HEK293 (cell line): ENCODE measurements around the gene JAZF1.

Source experiments
- CTCF ChIA-PET: fragments of 350-600 bp; formaldehyde crosslinking; extraction: SDS; loops from one replicate; lab custom pipeline; 2021; ENCODE audit warnings: antibody characterized with exemption; lab: Yijun Ruan, JAX
- POLR2A ChIA-PET: fragments of 300-600 bp; formaldehyde crosslinking; extraction: SDS; loops from one replicate; lab custom pipeline; 2020; ENCODE audit warnings: antibody characterized with exemption, inconsistent platforms; lab: Yijun Ruan, JAX
- H3K27ac ChIP-seq: fragments of 200-500 bp; sonication (Bioruptor generic); 2 replicates; pipeline ENCODE4 v1.5.1; 2014; ENCODE audit warnings: low read depth, low read length, control low read depth, inconsistent platforms; ENCODE audit errors: extremely low read depth
- H3K36me3 ChIP-seq, 2 experiments: fragments of 200-500 bp in 1 of 2; sonication (Bioruptor generic) in 1 of 2; 1 replicate in 1 of 2; 2 replicates in 1 of 2; pipeline ENCODE4 v1.5.1; 2014 to 2017; ENCODE audit warnings: inconsistent platforms in 2 of 2, low read length in 2 of 2; ENCODE audit not compliant: control insufficient read depth in 2 of 2, insufficient read depth in 1 of 2
- H3K4me1 ChIP-seq: fragments of 200-500 bp; sonication (Bioruptor generic); 2 replicates; pipeline ENCODE4 v1.5.1; 2014; ENCODE audit warnings: mild to moderate bottlenecking, low read length, inconsistent platforms; ENCODE audit not compliant: control insufficient read depth, insufficient read depth
- H3K4me3 ChIP-seq: 2 replicates; pipeline ENCODE4 v1.5.1; 2011; ENCODE audit warnings: low read depth, mild to moderate bottlenecking, control low read depth, low read length, moderate library complexity
- H3K9me3 ChIP-seq: fragments of 200-500 bp; sonication (Bioruptor generic); 2 replicates; pipeline ENCODE4 v1.5.1; 2014; ENCODE audit warnings: low read depth, low read length, inconsistent platforms; ENCODE audit not compliant: control insufficient read depth, insufficient read depth
- KLF8 ChIP-seq: fragments of 450-650 bp; formaldehyde crosslinking; IDR thresholded peaks from 2 replicates; pipeline ENCODE4 v1.5.1; 2016; ENCODE audit warnings: missing biosample characterization, missing genetic modification characterization
- TRIM28 ChIP-seq: IDR thresholded peaks from 2 replicates; pipeline ENCODE4 v1.6.1; 2011; ENCODE audit warnings: low read length, control low read depth, borderline replicate concordance
- WT1 ChIP-seq: fragments of 450-650 bp; formaldehyde crosslinking; IDR thresholded peaks from 2 replicates; pipeline ENCODE4 v1.5.1; 2016; ENCODE audit warnings: missing biosample characterization, missing genetic modification characterization
- ZBTB20 ChIP-seq: fragments of 450-650 bp; formaldehyde crosslinking; IDR thresholded peaks from 2 replicates; pipeline ENCODE4 v1.5.1; 2016; ENCODE audit warnings: missing biosample characterization, missing genetic modification characterization
- ZFP37 ChIP-seq: fragments of 450-650 bp; formaldehyde crosslinking; IDR thresholded peaks from 2 replicates; pipeline ENCODE4 v1.5.1; 2016; ENCODE audit warnings: missing biosample characterization, missing genetic modification characterization
- ZNF10 ChIP-seq: fragments of 450-650 bp; formaldehyde crosslinking; IDR thresholded peaks from 2 replicates; pipeline ENCODE4 v1.5.1; 2017; ENCODE audit warnings: missing biosample characterization, missing genetic modification characterization
- ZNF114 ChIP-seq: fragments of 450-650 bp; formaldehyde crosslinking; IDR thresholded peaks from 2 replicates; pipeline ENCODE4 v1.5.0; 2017; ENCODE audit warnings: missing biosample characterization, missing genetic modification characterization
- ZNF140 ChIP-seq: fragments of 450-650 bp; formaldehyde crosslinking; IDR thresholded peaks from 2 replicates; pipeline ENCODE4 v1.5.1; 2016; ENCODE audit warnings: missing biosample characterization, missing genetic modification characterization
- ZNF157 ChIP-seq: fragments of 450-650 bp; formaldehyde crosslinking; IDR thresholded peaks from 2 replicates; pipeline ENCODE4 v1.5.1; 2016; ENCODE audit warnings: missing biosample characterization, missing genetic modification characterization
- ZNF48 ChIP-seq: fragments of 450-650 bp; formaldehyde crosslinking; IDR thresholded peaks from 2 replicates; pipeline ENCODE4 v1.5.1; 2016; ENCODE audit warnings: missing biosample characterization, missing genetic modification characterization
- ZNF548 ChIP-seq: fragments of 450-650 bp; formaldehyde crosslinking; IDR thresholded peaks from 2 replicates; pipeline ENCODE4 v1.5.1; 2016; ENCODE audit warnings: missing biosample characterization, missing genetic modification characterization
- ZNF621 ChIP-seq: fragments of 450-650 bp; formaldehyde crosslinking; IDR thresholded peaks from 2 replicates; pipeline ENCODE4 v1.5.1; 2017; ENCODE audit warnings: missing biosample characterization, missing genetic modification characterization
- ZNF629 ChIP-seq: fragments of 450-650 bp; formaldehyde crosslinking; IDR thresholded peaks from 2 replicates; pipeline ENCODE4 v1.5.1; 2017; ENCODE audit warnings: missing biosample characterization, missing genetic modification characterization
- ZNF658 ChIP-seq: fragments of 450-650 bp; formaldehyde crosslinking; IDR thresholded peaks from 2 replicates; pipeline ENCODE4; 2016; ENCODE audit warnings: missing biosample characterization, missing genetic modification characterization
- ZNF670 ChIP-seq: fragments of 450-650 bp; formaldehyde crosslinking; IDR thresholded peaks from 2 replicates; pipeline ENCODE4 v1.5.1; 2016; ENCODE audit warnings: missing biosample characterization, missing genetic modification characterization, low read depth
- ZNF843 ChIP-seq: fragments of 450-650 bp; formaldehyde crosslinking; IDR thresholded peaks from 2 replicates; pipeline ENCODE4 v1.5.1; 2016; ENCODE audit warnings: missing biosample characterization, missing genetic modification characterization
- TF ChIP-seq, protein P1 (sequence below): fragments of 450-650 bp; formaldehyde crosslinking; IDR thresholded peaks from 2 replicates; pipeline ENCODE4 v1.5.1; 2016; ENCODE audit warnings: missing biosample characterization, missing genetic modification characterization
- TF ChIP-seq, protein P2 (sequence below): fragments of 450-650 bp; formaldehyde crosslinking; IDR thresholded peaks from 2 replicates; pipeline ENCODE4 v1.5.1; 2016; ENCODE audit warnings: missing biosample characterization, missing genetic modification characterization
- TF ChIP-seq, protein P3 (sequence below): sonication (generic); formaldehyde crosslinking; IDR thresholded peaks from 2 replicates; pipeline ENCODE4 v1.8.1; 2022; ENCODE audit warnings: mild to moderate bottlenecking, moderate library complexity, missing genetic modification reagents

The JAZF1 gene

DNA sequence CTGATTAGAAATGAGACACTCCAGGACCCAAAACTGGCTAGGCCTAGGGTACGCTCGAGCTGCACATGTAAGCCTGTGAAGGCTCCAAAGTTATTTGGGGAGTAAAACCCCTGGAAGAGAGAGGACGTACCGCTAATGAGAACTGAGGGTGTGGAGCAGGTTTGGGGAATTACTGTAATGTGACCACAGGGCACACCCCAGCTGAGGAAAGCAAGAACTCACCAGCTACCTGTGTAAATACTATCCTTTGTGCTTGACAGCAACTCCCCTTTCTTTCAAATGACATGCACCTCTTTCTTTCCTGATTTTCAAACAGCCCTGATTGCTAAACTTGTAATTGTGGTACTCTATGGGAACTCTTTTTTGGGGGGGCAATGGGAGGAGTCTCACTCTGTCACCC lies 147.2 kb downstream of the JAZF1 start (continued):
- no peak for TF ChIP-seq WT1 (tag by site-specific recombination)
- TF ChIP-seq ZNF843 = no peak
- TF ChIP-seq, protein P1, sequence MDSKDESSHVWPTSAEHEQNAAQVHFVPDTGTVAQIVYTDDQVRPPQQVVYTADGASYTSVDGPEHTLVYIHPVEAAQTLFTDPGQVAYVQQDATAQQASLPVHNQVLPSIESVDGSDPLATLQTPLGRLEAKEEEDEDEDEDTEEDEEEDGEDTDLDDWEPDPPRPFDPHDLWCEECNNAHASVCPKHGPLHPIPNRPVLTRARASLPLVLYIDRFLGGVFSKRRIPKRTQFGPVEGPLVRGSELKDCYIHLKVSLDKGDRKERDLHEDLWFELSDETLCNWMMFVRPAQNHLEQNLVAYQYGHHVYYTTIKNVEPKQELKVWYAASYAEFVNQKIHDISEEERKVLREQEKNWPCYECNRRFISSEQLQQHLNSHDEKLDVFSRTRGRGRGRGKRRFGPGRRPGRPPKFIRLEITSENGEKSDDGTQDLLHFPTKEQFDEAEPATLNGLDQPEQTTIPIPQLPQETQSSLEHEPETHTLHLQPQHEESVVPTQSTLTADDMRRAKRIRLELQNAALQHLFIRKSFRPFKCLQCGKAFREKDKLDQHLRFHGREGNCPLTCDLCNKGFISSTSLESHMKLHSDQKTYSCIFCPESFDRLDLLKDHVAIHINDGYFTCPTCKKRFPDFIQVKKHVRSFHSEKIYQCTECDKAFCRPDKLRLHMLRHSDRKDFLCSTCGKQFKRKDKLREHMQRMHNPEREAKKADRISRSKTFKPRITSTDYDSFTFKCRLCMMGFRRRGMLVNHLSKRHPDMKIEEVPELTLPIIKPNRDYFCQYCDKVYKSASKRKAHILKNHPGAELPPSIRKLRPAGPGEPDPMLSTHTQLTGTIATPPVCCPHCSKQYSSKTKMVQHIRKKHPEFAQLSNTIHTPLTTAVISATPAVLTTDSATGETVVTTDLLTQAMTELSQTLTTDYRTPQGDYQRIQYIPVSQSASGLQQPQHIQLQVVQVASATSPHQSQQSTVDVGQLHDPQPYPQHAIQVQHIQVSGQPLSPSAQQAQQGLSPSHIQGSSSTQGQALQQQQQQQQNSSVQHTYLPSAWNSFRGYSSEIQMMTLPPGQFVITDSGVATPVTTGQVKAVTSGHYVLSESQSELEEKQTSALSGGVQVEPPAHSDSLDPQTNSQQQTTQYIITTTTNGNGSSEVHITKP (tag by site-specific recombination) = no peak
- no peak for TF ChIP-seq ZFP37 (tag by site-specific recombination)
- no peak for TF ChIP-seq KLF8
- TF ChIP-seq ZNF114 (tag by site-specific recombination) = no peak

DNA sequence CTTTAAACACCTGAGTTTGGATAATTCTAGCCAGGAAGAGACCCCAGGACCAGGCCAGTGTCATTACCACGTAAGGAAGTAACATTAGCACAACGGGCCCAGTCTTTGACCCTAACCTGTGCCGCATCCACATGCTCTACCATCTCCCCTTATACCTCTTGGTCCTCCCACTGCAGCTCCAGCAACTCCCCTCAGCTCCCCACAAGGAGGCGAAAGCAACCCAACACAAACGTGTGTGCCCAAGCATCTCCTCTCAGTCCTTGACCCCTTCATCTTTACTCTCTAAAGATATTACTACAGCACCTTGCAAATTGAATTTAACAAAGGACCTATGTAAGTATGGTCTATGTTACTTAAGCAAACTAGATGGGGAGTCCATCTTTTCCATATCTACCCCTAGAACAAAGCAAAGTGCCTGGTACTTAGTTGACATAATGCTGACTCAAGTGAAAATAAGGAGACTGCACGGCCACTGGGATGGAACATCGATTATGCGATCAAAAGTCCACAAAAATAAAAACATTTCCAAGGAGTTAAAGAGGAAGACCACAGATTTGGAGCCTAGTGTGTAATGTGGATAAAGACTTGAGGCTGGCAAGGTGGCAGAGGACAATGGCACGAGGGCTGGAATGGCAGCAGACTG lies 147.7 kb downstream of the JAZF1 start:
- Histone ChIP-seq H3K9me3 (no peaks in the 10 kb centered on the region), H3K27ac (no peak overlapping the region), H3K36me3 (no peaks in the 10 kb centered on the region; a peak in 1 of 3 replicates)
- CTCF ChIA-PET = interaction anchor here (0.6 to 3.5 kb wide), 8 partner anchors 13 to 1421 kb away, joined by 3 to 16 read pairs (median 4); no protein-coding TSS in a partner anchor
- TF ChIP-seq ZNF548 (tag by site-specific recombination) = no peak
- TF ChIP-seq, all 188 proteins: peak for 0
- Histone ChIP-seq H3K4me1 (peaks cover 3% of the 10 kb centered on the region), H3K4me3 (no peak overlapping the region)
- POLR2A ChIA-PET = no interaction called here

DNA sequence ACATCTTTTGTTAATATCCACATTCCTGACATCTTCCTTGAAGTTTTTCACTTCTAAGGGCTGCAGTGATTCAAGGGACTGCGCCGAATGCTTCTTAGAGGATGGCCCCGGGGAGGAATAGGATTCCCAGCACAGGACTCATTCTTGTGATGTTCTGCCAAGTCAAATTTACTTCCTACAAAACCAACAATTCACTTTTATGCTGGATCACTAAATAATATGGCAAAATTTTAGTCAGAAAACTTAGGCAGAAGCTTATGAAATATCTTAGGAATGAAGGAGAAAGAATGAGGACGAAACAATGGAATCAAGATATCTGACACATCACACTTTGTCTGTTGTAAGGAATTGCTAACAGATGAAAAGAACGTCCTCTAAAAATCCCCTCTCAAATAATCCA lies 151.5 kb downstream of the JAZF1 start:
- TF ChIP-seq ZNF629 = no peak
- TF ChIP-seq ZNF10 = no peak
- no peak for TF ChIP-seq TRIM28
- no peak for TF ChIP-seq ZNF140 (tag by site-specific recombination)
- no peak for TF ChIP-seq ZBTB20 (tag by site-specific recombination)
- no peak for TF ChIP-seq ZNF658 (tag by site-specific recombination)
- no peak for TF ChIP-seq ZNF621 (tag by site-specific recombination)
- TF ChIP-seq ZNF670 (tag by site-specific recombination) = no peak
- no peak for TF ChIP-seq ZNF157 (tag by site-specific recombination)
- TF ChIP-seq, protein P2, sequence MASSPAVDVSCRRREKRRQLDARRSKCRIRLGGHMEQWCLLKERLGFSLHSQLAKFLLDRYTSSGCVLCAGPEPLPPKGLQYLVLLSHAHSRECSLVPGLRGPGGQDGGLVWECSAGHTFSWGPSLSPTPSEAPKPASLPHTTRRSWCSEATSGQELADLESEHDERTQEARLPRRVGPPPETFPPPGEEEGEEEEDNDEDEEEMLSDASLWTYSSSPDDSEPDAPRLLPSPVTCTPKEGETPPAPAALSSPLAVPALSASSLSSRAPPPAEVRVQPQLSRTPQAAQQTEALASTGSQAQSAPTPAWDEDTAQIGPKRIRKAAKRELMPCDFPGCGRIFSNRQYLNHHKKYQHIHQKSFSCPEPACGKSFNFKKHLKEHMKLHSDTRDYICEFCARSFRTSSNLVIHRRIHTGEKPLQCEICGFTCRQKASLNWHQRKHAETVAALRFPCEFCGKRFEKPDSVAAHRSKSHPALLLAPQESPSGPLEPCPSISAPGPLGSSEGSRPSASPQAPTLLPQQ (tag by site-specific recombination) = no peak
- TF ChIP-seq, protein P3, sequence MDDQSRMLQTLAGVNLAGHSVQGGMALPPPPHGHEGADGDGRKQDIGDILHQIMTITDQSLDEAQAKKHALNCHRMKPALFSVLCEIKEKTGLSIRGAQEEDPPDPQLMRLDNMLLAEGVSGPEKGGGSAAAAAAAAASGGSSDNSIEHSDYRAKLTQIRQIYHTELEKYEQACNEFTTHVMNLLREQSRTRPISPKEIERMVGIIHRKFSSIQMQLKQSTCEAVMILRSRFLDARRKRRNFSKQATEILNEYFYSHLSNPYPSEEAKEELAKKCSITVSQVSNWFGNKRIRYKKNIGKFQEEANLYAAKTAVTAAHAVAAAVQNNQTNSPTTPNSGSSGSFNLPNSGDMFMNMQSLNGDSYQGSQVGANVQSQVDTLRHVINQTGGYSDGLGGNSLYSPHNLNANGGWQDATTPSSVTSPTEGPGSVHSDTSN (CRISPR knock-in tag) = no peak
- TF ChIP-seq ZNF48 = no peak
- Histone ChIP-seq H3K27ac (no peak overlapping the region), H3K36me3 (no peaks in the 10 kb centered on the region; a peak in 1 of 3 replicates), H3K9me3 (no peaks in the 10 kb centered on the region), H3K4me1 (no peaks in the 10 kb centered on the region; the same call in 1 of the 2 replicates), H3K4me3 (no peak overlapping the region)
- ChIA-PET POLR2A (no interaction called here), CTCF (interaction anchor here (1.0 to 2.1 kb wide), 3 partner anchors 9 to 65 kb away, joined by 3 to 12 read pairs (median 4); no protein-coding TSS in a partner anchor)
